Activated CD4-positive, alpha-beta T cell treated with anti-CD3 and anti-CD28 coated beads, Interleukin-2, amount 50 U/mL, for 24 hours (primary cell): ENCODE measurements around the gene DGKQ.

Experiments used
- DNase-seq, 2 donors: peaks; one replicate each; pipeline ENCODE4 v3.0.0-alpha.2; 2020; ENCODE audit warnings: low read depth in 1 of 2, low spot score in 1 of 2

The DGKQ gene

GRCh38 chr4:973431-974397 lies at the start of gene DGKQ:
DGKQ (minus strand) TSS chr4:973569; CDS start chr4:973482, 87 bp downstream.
- peak; percentile 84 for DNase-seq

GRCh38 chr4:1022739-1023066 lies 49.3 kb upstream of the DGKQ start:
- no peak for DNase-seq

GRCh38 chr4:1022051-1022738 lies 48.8 kb upstream of the DGKQ start:
- DNase-seq: no peak

- no peak for DNase-seq
These were observed 48.1 kb upstream of the DGKQ start for GRCh38 chr4:1021386-1022050.

GRCh38 chr4:1019729-1020470 lies 46.5 kb upstream of the DGKQ start:
- no peak for DNase-seq

- DNase-seq: no peak
These were observed 46.0 kb upstream of the DGKQ start for GRCh38 chr4:1019320-1019719.

- DNase-seq: no peak
These were observed 45.0 kb upstream of the DGKQ start for GRCh38 chr4:1018147-1019020.

GRCh38 chr4:1017706-1018105 lies 44.3 kb upstream of the DGKQ start:
- no peak for DNase-seq

GRCh38 chr4:1017211-1017610 lies 43.8 kb upstream of the DGKQ start:
- no peak for DNase-seq

GRCh38 chr4:1015746-1016145 lies 42.4 kb upstream of the DGKQ start:
- DNase-seq: no peak

GRCh38 chr4:1015179-1015578 lies 41.8 kb upstream of the DGKQ start:
- no peak for DNase-seq

- DNase-seq: no peak
These were observed 41.2 kb upstream of the DGKQ start for GRCh38 chr4:1014291-1015167.

GRCh38 chr4:1013225-1014073 lies 40.1 kb upstream of the DGKQ start:
- DNase-seq: no peak

GRCh38 chr4:1012034-1012739 lies 38.8 kb upstream of the DGKQ start:
- DNase-seq: no peak

GRCh38 chr4:1011666-1012033 lies 38.3 kb upstream of the DGKQ start:
- no peak for DNase-seq

- peak; percentile 76 to 89 for DNase-seq
These were observed 37.8 kb upstream of the DGKQ start, which contains the start of gene FGFRL1 for GRCh38 chr4:1011022-1011665. FGFRL1 (plus strand) TSS chr4:1011626; CDS start chr4:1012486, 860 bp downstream.

- DNase-seq: peak; percentile 34 to 37
These were observed 37.1 kb upstream of the DGKQ start for GRCh38 chr4:1010395-1011021.
